H54 (cell line): ENCODE measurements around the gene TAGAP.
"Not testable (repeated sequence)": the region's sequence is repeated elsewhere in the genome, so short reads cannot be mapped to it uniquely, and the experiment has no call there.

Source experiments
- DNase-seq: peaks from one replicate; pipeline ENCODE4 v3.0.0; 2011; ENCODE audit warnings: low spot score, mixed read lengths; ENCODE audit not compliant: insufficient read length
- FAIRE-seq: peaks from 3 replicates; lab custom pipeline; 2011; peaks lifted over from hg19 to GRCh38; lab: Jason Lieb, UNC
- POLR2A ChIP-seq: IDR thresholded peaks from 2 replicates; pipeline ENCODE4 v1.6.1; 2011; ENCODE audit warnings: low read depth, mild to moderate bottlenecking, low read length

TAGAP gene

GRCh38 chr6:159033160-159034049, 11.4 kb downstream of the TAGAP start:
- DNase-seq (no peak), FAIRE-seq (no peak)
- TF ChIP-seq POLR2A, result no peak

GRCh38 chr6:159031846-159032245, 12.9 kb downstream of the TAGAP start:
- no peak for FAIRE-seq
- DNase-seq, result no peak
- TF ChIP-seq POLR2A, result no peak

DNA sequence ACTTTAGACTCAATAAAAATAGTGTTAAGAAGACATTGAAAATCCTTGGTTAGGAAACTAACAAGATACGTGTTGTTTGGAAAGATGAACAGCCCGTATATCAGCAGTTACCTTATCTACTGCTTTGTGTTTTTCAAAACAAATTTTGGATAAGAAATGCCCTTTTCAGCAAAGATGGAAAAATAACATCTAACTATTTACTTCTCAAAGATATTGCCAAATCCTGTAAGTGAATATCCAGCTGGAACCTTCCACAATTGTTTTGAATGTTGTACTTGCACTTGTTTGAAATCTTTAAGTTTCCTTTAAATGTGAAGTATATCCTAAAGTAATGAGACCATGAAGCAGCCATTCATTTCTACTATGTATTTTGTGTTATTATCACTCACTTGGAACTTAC, 14.6 kb downstream of the TAGAP start:
- no peak for FAIRE-seq
- no peak for TF ChIP-seq POLR2A

DNA sequence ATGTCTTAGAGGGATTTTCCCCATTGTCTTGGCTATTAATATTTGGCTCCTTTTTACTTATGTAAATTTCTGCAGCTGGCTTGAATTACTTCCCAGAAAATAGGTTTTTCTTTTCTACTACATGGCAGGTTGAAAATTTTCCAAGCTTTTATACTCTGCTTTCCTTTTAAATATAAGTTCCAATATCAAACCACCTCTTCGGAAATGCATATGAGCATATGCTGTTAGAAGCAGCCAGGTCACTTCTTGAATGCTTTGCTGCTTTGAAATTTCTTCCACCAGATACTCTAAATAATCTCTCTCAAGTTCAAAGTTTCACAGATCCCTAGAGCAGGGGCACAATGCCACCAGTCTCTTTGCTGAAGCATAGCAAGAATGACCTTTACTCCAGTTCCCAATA, 19.6 kb downstream of the TAGAP start:
- FAIRE-seq, DNase-seq: not testable (repeated sequence)

More for the DNA sequence above, 14.6 kb downstream of the TAGAP start:
- no peak for DNase-seq

- DNase-seq (no peak), FAIRE-seq (no peak)
- TF ChIP-seq POLR2A, result no peak
Measured at GRCh38 chr6:159023893-159024292, 20.9 kb downstream of the TAGAP start.

- FAIRE-seq, result no peak
- DNase-seq, result no peak
Measured at GRCh38 chr6:159020011-159020410, 24.8 kb downstream of the TAGAP start.

GRCh38 chr6:159017757-159018559, 26.8 kb downstream of the TAGAP start:
- no peak for DNase-seq
- no peak for TF ChIP-seq POLR2A
- no peak for FAIRE-seq

More at GRCh38 chr6:159020011-159020410, 24.8 kb downstream of the TAGAP start:
- TF ChIP-seq POLR2A, result no peak

GRCh38 chr6:159014406-159014805, 30.4 kb downstream of the TAGAP start:
- no peak for DNase-seq
- FAIRE-seq, result no peak
- no peak for TF ChIP-seq POLR2A

- FAIRE-seq (no peak), DNase-seq (no peak)
- TF ChIP-seq POLR2A, result no peak
Measured at GRCh38 chr6:159013229-159013628, 31.6 kb downstream of the TAGAP start.

GRCh38 chr6:159012201-159012600, 32.6 kb downstream of the TAGAP start:
- TF ChIP-seq POLR2A, result no peak
- DNase-seq (no peak), FAIRE-seq (no peak)

DNA sequence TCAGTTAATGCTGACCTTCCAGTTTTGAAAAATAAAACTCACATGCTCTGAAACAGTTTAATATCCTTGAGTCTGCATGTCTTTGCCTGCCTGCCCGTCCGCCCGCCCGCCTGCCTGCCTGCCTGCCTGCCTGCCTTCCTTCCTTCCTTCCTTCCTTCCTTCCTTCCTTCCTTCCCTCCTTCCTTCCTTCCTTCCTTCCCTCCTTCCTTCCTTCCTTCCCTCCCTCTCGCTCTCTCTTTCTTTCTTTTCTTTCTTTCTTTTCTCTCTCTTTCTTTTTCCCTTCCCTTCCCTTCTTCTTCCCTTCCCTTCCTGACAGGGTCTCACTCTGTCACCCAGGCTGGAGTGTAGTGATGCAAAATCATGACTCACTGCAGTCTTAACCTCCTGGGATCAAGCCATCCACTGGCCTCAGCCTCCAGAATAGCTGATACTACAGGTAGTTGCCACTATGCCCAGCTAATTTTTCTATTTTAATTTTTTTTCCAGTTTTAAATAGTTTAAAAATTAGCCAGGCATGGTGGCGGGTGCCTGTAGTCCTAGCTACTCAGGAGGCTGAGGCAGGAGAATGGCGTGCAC, 34.7 kb downstream of the TAGAP start:
- DNase-seq, FAIRE-seq: not testable (repeated sequence)

GRCh38 chr6:159008656-159009288, 36.0 kb downstream of the TAGAP start:
- DNase-seq (no peak), FAIRE-seq (no peak)
- no peak for TF ChIP-seq POLR2A

- no peak for TF ChIP-seq POLR2A
- FAIRE-seq (no peak), DNase-seq (no peak)
Measured at GRCh38 chr6:159007510-159007909, 37.3 kb downstream of the TAGAP start.
